Heart left ventricle (tissue), 16 donors: ENCODE measurements around the gene RHOB. TPM values are rescaled to one million over a fixed set of nuclear protein-coding genes. Genes with fewer than 3 reads are reported as not detected.
A peak's percentile ranks its signal among the peaks of the same experiment; 100 is the strongest.

Experiments
- ATAC-seq, 4 donors: fragments of 200-7000 bp; cut with Tn5 transposase; one replicate each; pipeline ENCODE4 v1.9.1; 2020 to 2022; ENCODE audit warnings: moderate library complexity in 4 of 4, mild to moderate bottlenecking in 3 of 4, moderate number of reproducible peaks in 1 of 4
- DNase-seq, 5 donors: peaks; one replicate each; pipeline ENCODE4 v3.0.0-alpha.2; 2020
- H3K27ac ChIP-seq, 12 donors: fragments of 200-600 bp; sonication (generic) in 4 of 12; one replicate each; pipeline versions ENCODE4 v1.5.0 to v1.8.0; 2016 to 2022; ENCODE audit warnings: mild to moderate bottlenecking in 2 of 12
- H3K27me3 ChIP-seq, 9 donors: fragments of 200-600 bp; sonication (generic) in 2 of 9; one replicate each; pipeline versions ENCODE4 v1.5.1 to v1.8.0; 2016 to 2022; ENCODE audit warnings: mild to moderate bottlenecking in 3 of 9
- H3K36me3 ChIP-seq, 9 donors: fragments of 200-600 bp; sonication (generic) in 2 of 9; one replicate each; pipeline versions ENCODE4 v1.5.0 to v1.8.0; 2018 to 2022; ENCODE audit warnings: mild to moderate bottlenecking in 2 of 9
- H3K4me1 ChIP-seq, 12 donors: fragments of 200-600 bp; sonication (generic) in 4 of 12; one replicate each; pipeline versions ENCODE4 v1.5.0 to v1.8.0; 2016 to 2022; ENCODE audit warnings: mild to moderate bottlenecking in 3 of 12
- H3K4me3 ChIP-seq, 12 donors: fragments of 200-600 bp; sonication (generic) in 4 of 12; one replicate each; pipeline versions ENCODE4 v1.5.0 to v1.8.0; 2017 to 2022; ENCODE audit warnings: mild to moderate bottlenecking in 9 of 12, moderate library complexity in 4 of 12
- H3K9me3 ChIP-seq, 12 donors: fragments of 200-600 bp; sonication (generic) in 4 of 12; one replicate each; pipeline versions ENCODE4 v1.5.0 to v1.8.0; 2016 to 2022; ENCODE audit warnings: mild to moderate bottlenecking in 1 of 12
- CTCF ChIP-seq, 12 donors: fragments of 200-600 bp; sonication (generic) in 4 of 12; IDR thresholded peaks; one replicate each; pipeline versions ENCODE4 v1.5.0 to v1.8.0; 2018 to 2022; ENCODE audit warnings: antibody characterized with exemption in 12 of 12, mild to moderate bottlenecking in 5 of 12
- POLR2A ChIP-seq, 2 donors: fragments of 450-650 bp; IDR thresholded peaks; one replicate each; pipeline ENCODE4 v1.6.1; 2017; ENCODE audit warnings: antibody characterized with exemption in 2 of 2, mild to moderate bottlenecking in 2 of 2, moderate library complexity in 2 of 2
- WGBS, 4 donors: extraction: QIAGEN DNeasy Blood & Tissue Kit in 2 of 4; methylation state at CpG; one replicate each; pipeline versions ENCODE4 v1.1.5 to v1.1.7; 2013 to 2018; 5-methylcytosine and 5-hydroxymethylcytosine counted together
- intact Hi-C, 10 donors: fragments of 100-400 bp; cut with DNase I; formaldehyde crosslinking; loops; one replicate each; pipeline versions ENCODE4 v1.11.1 to v1.14.2; 2022
- polyA plus RNA-seq, 2 donors: library from polyadenylated mRNA; stranded (reverse); fragments of 200-250 nt; gene quantifications; one replicate each; pipeline ENCODE4 v1.2.3, GENCODE V29; 2013
- total RNA-seq, 9 donors: library from RNA; depleted of rRNA in 2 of 9; stranded (reverse); fragments of >200 nt in 2 of 9; fragmentation: NEBNext Ultra II Directional in 3 of 9; extraction: Animal tissue kit (Norgen Biotek cat#: 25700) in 3 of 9; gene quantifications; one replicate each; pipeline versions ENCODE4 v1.1.0 to v1.2.4, GENCODE V29; 2016 to 2023
- donor health status: ischemic (EF 13 %, LVEDD 7.1; RV severe dilation, severe dysfunction).
- donor health status: healthy with polysubstance abuse.
- donor health status: DM: no; HTN: yes; CAD: no.
- donor health status: DM: no; HTN: no; CAD: no.
- donor health status: ischemic (EF 25% LVEDD 6.9; RV normal size, moderate dysfunction).
- donor health status: ischemic (EF 25% LVEDD 5.7; RV mildly dilated, moderate dysfunction).
- donor health status: healthy.
- donor health status: DM: yes; HTN: yes; CAD: no.
- donor health status: ischemic (EF 35%, LVEDD 5.7; RV mildly dilated, moderate dysfunction).
- donor health status: nonischemic (EF 11% LVEDD 7.7; RV severe dilation, severe dysfunction).
- donor health status: DM: yes; HTN: yes; CAD: no.
- donor health status: PGD.
- donor health status: ischemic (EF 29% LVEDD 5.4; RV normal size, mild dysfunction).
- donor health status: nonischemic (EF 23%, LVEDD 6.1; RV moderate dilation, normal function).

Gene RHOB
- total and polyA plus RNA-seq, 11 donors, result 105 to 429 (median 169) TPM

GRCh38 chr2:20476950-20477349 lies 30.1 kb downstream of the RHOB start:
- Histone ChIP-seq H3K4me1 (peaks cover 0 to 12% (median 2%) of the 10 kb centered on the region in 12 donors), H3K27ac (peak overlapping the region in 4 of 12 donors; percentile 13 to 61 (median 50)), H3K4me3 (no peak overlapping the region), H3K27me3 (no peaks in the 10 kb centered on the region), H3K36me3 (no peaks in the 10 kb centered on the region), H3K9me3 (no peaks in the 10 kb centered on the region)
- 82 to 95% (median 87%) methylated on average over 7 of the region's 7 CpGs for WGBS, 4 donors
- DNase-seq, result peak in 3 of 5 donors; percentile 44 to 65 (median 48)
- intact Hi-C loops, result no loop called here
- TF ChIP-seq CTCF (IDR thresholded peaks at IDR 0.05) (no peak), POLR2A (IDR thresholded peaks at IDR 0.05) (no peak)
- ATAC-seq, result peak in 1 of 4 donors; percentile 42

- intact Hi-C loops, result no loop called here
- Histone ChIP-seq H3K27ac (no peak overlapping the region), H3K27me3 (no peaks in the 10 kb centered on the region), H3K9me3 (no peaks in the 10 kb centered on the region), H3K4me3 (no peak overlapping the region), H3K4me1 (peaks cover 0 to 26% (median 6%) of the 10 kb centered on the region in 12 donors), H3K36me3 (no peaks in the 10 kb centered on the region)
- TF ChIP-seq CTCF (IDR thresholded peaks at IDR 0.05), result no peak
- no peak for TF ChIP-seq POLR2A (IDR thresholded peaks at IDR 0.05)
- ATAC-seq (no peak), DNase-seq (no peak)
- 86 to 93% (median 90%) methylated on average over 7 of the region's 7 CpGs for WGBS, 4 donors
Observed at GRCh38 chr2:20478961-20479360, 32.1 kb downstream of the RHOB start.

- Histone ChIP-seq H3K9me3 (no peaks in the 10 kb centered on the region), H3K27ac (no peak overlapping the region), H3K4me1 (peaks cover 0 to 24% (median 6%) of the 10 kb centered on the region in 12 donors), H3K4me3 (no peak overlapping the region), H3K36me3 (no peaks in the 10 kb centered on the region), H3K27me3 (no peaks in the 10 kb centered on the region)
- DNase-seq (no peak), ATAC-seq (no peak)
- intact Hi-C loops, result loop anchor here in 1 of 10 donors (5.0 kb wide), 1 partner anchor 42 kb away; no protein-coding TSS in a partner anchor
- TF ChIP-seq POLR2A (IDR thresholded peaks at IDR 0.05), result no peak
- TF ChIP-seq CTCF (IDR thresholded peaks at IDR 0.05), result no peak
- 81 to 93% (median 93%) methylated on average over 5 to 9 of the region's 9 CpGs for WGBS, 4 donors
Observed at GRCh38 chr2:20479835-20480234, 33.0 kb downstream of the RHOB start.

- ATAC-seq (no peak), DNase-seq (no peak)
- intact Hi-C loops, result loop anchor here in 1 of 10 donors (5.0 kb wide), 1 partner anchor 41 kb away; no protein-coding TSS in a partner anchor
- WGBS, 4 donors, result 66 to 96% (median 77%) methylated on average over 4 of the region's 4 CpGs
- Histone ChIP-seq H3K27me3 (no peaks in the 10 kb centered on the region), H3K27ac (no peak overlapping the region), H3K9me3 (no peaks in the 10 kb centered on the region), H3K36me3 (no peaks in the 10 kb centered on the region), H3K4me1 (peaks cover 0 to 24% (median 8%) of the 10 kb centered on the region in 12 donors), H3K4me3 (no peak overlapping the region)
- TF ChIP-seq POLR2A (IDR thresholded peaks at IDR 0.05), result no peak
- TF ChIP-seq CTCF (IDR thresholded peaks at IDR 0.05), result no peak
Observed at GRCh38 chr2:20480913-20481312, 34.0 kb downstream of the RHOB start.
